Measurements from ENCODE around the gene TULP1. TPM values are rescaled to one million over a fixed set of nuclear protein-coding genes. Genes with fewer than 3 reads are reported as not detected.
A peak's percentile ranks its signal among the peaks of the same experiment; 100 is the strongest.

TULP1 gene

DNA sequence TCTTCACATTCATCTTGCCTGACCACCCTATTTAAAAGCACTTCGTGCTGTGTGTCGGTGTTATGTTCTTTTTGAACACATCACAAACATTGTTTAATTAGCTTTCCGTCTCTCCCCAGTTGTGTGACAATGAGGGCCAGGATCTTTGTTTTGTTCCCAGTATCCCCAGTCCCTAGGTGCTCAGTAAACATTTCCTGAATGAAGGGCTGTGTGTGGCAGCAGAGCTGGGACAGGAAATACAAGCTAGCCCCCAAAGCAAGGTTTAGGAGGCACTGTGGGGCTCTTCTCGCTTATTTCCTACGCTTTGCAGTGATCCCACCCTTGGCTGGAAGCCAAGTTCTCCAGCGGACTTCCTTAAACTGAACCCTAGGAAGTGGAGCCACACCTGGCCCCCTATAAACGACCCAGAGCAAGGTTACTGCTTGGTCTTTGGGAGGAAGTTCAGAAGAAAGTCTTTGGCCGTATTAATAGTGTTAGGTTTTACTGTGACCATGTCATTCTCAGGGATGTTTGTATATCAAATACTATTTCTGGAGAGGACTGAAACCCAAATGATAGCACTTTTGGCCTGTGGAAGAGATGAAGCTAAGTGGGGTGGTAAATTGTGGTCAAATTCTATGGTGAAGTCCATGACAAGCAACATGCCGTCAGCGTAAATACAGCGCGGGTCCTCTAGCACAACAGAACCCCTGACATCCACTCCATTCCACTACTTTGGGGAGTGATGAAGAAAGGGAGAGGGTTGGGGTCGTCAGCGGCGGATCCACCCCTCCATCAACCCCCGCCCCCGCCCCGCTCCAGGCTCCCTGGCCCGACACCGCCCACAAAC, 61.1 kb downstream of the TULP1 start:
- Histone ChIP-seq H3K4me3 (ENCODE audit: low read length) (peak overlapping the region; percentile 92), H3K9ac (ENCODE audit: low read depth, low read length) (no peak overlapping the region), H3K4me2 (ENCODE audit: low read length) (peak overlapping the region; percentile 97)

DNA sequence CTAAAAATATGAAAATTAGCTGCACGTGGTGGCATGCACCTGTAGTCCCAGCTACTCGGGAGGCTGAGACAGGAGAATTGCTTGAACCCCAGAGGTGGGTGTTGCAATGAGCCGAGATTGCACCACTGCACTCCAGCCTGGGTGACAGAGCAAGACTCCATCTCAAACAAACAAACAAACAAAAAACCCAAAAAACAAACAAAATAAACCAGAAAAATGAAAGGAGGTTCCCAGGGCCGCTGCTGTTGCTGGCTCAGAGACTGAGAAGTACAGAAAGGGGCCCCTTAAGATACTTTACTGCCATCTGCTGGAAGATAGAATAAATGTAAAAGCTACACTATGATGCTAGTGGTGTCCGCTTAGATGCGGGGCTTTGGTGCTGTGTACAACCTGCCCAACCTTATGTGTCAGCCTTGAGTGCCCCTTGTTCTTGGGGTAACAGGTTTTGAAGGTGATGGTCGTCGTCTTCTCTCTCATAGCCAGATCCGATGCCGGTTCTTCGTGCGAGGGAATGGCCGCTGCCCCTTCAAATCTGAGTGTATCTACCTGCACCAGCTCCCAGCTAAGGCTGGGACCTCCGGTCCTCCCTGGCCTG, 63.3 kb downstream of the TULP1 start:
- Histone ChIP-seq H3K36me3 (ENCODE audit: insufficient read depth, low read length) (no peaks in the 10 kb centered on the region), H3K9me3 (replicated peaks; ENCODE audit: low read length) (no peaks in the 10 kb centered on the region), H3K9ac (ENCODE audit: low read depth, low read length) (no peak overlapping the region), H3K4me3 (ENCODE audit: low read length) (no peak overlapping the region), H3K4me2 (ENCODE audit: low read length) (no peak overlapping the region), H3K27me3 (ENCODE audit: control insufficient read depth, insufficient read depth, low read length) (no peaks in the 10 kb centered on the region), H3K4me1 (ENCODE audit: control insufficient read depth, insufficient read depth, low read length) (peaks cover 27% of the 10 kb centered on the region)

More for the DNA sequence above, 61.1 kb downstream of the TULP1 start:
- Histone ChIP-seq H3K9me3 (replicated peaks; ENCODE audit: low read length) (no peaks in the 10 kb centered on the region), H3K27me3 (ENCODE audit: control insufficient read depth, insufficient read depth, low read length) (no peaks in the 10 kb centered on the region), H3K4me1 (ENCODE audit: control insufficient read depth, insufficient read depth, low read length) (peaks cover 30% of the 10 kb centered on the region), H3K36me3 (ENCODE audit: insufficient read depth, low read length) (peaks cover 7% of the 10 kb centered on the region)

DNA sequence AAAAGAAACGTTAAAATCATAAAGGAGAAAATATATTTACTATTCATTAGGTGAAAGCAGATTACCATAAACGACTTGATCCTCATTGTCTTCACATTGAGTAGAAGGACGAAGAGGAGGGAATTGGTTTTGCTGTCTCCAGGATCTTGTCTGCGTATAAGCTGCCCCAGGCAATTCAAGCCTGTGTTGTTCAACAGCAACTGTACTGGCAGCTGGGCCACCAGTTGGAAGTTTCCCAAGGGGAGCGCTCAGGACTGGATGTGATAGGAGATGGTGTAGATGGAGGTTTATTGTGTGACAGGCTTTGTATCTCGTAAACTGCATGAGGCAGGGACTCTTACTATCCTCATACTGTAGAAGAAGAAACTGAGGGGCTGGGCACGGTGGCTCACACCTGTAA, 64.5 kb downstream of the TULP1 start:
- no peaks in the 10 kb centered on the region for H3K36me3 ChIP-seq (ENCODE audit: insufficient read depth, low read length)
- no peak overlapping the region for H3K9ac ChIP-seq (ENCODE audit: low read depth, low read length)
- H3K4me3 ChIP-seq (ENCODE audit: low read length) = no peak overlapping the region
- peaks cover 18% of the 10 kb centered on the region for H3K4me1 ChIP-seq (ENCODE audit: control insufficient read depth, insufficient read depth, low read length)
- no peak overlapping the region for H3K4me2 ChIP-seq (ENCODE audit: low read length)
- H3K27me3 ChIP-seq (ENCODE audit: control insufficient read depth, insufficient read depth, low read length) = no peaks in the 10 kb centered on the region
- no peaks in the 10 kb centered on the region for H3K9me3 ChIP-seq (replicated peaks; ENCODE audit: low read length)

Small RNA genes within 50 kb of the gene (small RNA-seq; reads per million reads assigned to genes)
- not detected for gene MIR7111

Measured in skeletal muscle satellite cell (primary cell).